ENCODE measurements around the gene UTS2.

The UTS2 gene

GRCh38 chr1:7809742-7810141, 43.1 kb downstream of the UTS2 start:
- DNase-seq, result no peak

- no peak for DNase-seq
Observed at GRCh38 chr1:7808253-7808844, 44.5 kb downstream of the UTS2 start.

DNA sequence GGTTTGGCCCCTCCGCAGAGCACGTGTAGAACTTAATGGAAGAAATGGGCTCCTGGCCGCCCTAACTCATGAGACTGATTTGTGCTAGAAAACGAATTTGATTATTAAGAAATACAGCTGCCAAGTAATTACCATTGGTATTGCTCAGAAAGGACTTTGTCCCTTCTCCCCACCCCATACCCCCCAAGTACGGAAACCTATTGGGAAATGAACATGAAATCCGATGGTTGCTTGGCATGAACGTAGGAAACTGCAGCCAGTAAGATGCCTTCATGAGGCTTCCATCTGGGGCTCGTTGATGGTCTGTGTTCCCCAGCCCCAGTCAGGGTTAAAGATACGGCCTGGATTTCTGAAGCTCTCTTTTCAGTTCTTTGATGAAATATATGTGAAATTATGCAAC, 47.4 kb downstream of the UTS2 start:
- DNase-seq, result no peak
